ENCODE results near the gene CORIN. TPM values are rescaled to one million over a fixed set of nuclear protein-coding genes. Genes with fewer than 3 reads are reported as not detected.

Gene CORIN
- total and polyA plus RNA-seq, 12 donors = 0.10 to 1.1 (median 0.41) TPM; not detected in 2

- H3K9me3 ChIP-seq (replicated peaks in 1 of 3) = no peaks in the 10 kb centered on the region
- H3K27ac ChIP-seq = no peak overlapping the region
- DNase-seq = no peak
- no peak overlapping the region for H3K4me3 ChIP-seq
- intact Hi-C loops (cut with DNase I) = no loop called here
- TF ChIP-seq POLR2A (IDR thresholded peaks at IDR 0.05) (no peak), CTCF (IDR thresholded peaks at IDR 0.05) (no peak)
- no peaks in the 10 kb centered on the region for H3K36me3 ChIP-seq (replicated peaks in 1 of 2)
- no peaks in the 10 kb centered on the region for H3K4me1 ChIP-seq (replicated peaks in 1 of 2)
- WGBS, 4 donors = 83 to 88% (median 85%) methylated on average over 8 of the region's 8 CpGs
- no peaks in the 10 kb centered on the region for H3K27me3 ChIP-seq
Observed at GRCh38 chr4:47664051-47664826, 173.6 kb downstream of the CORIN start.

GRCh38 chr4:47662975-47663374, 174.9 kb downstream of the CORIN start:
- H3K4me1 ChIP-seq (replicated peaks in 1 of 2) = no peaks in the 10 kb centered on the region
- intact Hi-C loops (cut with DNase I) = no loop called here

GRCh38 chr4:47661741-47662140, 176.1 kb downstream of the CORIN start:
- DNase-seq = no peak
- Histone ChIP-seq H3K4me3 (no peak overlapping the region), H3K9me3 (replicated peaks in 1 of 3) (no peaks in the 10 kb centered on the region), H3K27me3 (no peaks in the 10 kb centered on the region), H3K36me3 (replicated peaks in 1 of 2) (no peaks in the 10 kb centered on the region), H3K27ac (no peak overlapping the region), H3K4me1 (replicated peaks in 1 of 2) (no peaks in the 10 kb centered on the region)
- intact Hi-C loops (cut with DNase I) = no loop called here
- TF ChIP-seq POLR2A (IDR thresholded peaks at IDR 0.05) (no peak), CTCF (IDR thresholded peaks at IDR 0.05) (no peak)
- WGBS, 4 donors = 79 to 84% (median 83%) methylated on average over 1 of the region's 1 CpG

More at GRCh38 chr4:47662975-47663374, 174.9 kb downstream of the CORIN start:
- no peaks in the 10 kb centered on the region for H3K27me3 ChIP-seq
- H3K36me3 ChIP-seq (replicated peaks in 1 of 2) = no peaks in the 10 kb centered on the region
- WGBS, 4 donors = 74 to 84% (median 80%) methylated on average over 3 of the region's 3 CpGs
- no peak overlapping the region for H3K4me3 ChIP-seq
- no peak overlapping the region for H3K27ac ChIP-seq
- TF ChIP-seq CTCF (IDR thresholded peaks at IDR 0.05) = no peak
- no peak for TF ChIP-seq POLR2A (IDR thresholded peaks at IDR 0.05)
- H3K9me3 ChIP-seq (replicated peaks in 1 of 3) = no peaks in the 10 kb centered on the region
- DNase-seq = no peak

- 88 to 100% (median 92%) methylated on average over 1 of the region's 1 CpG for WGBS, 4 donors
- no peaks in the 10 kb centered on the region for H3K4me1 ChIP-seq (replicated peaks in 1 of 2)
- no peaks in the 10 kb centered on the region for H3K27me3 ChIP-seq
- H3K27ac ChIP-seq = no peak overlapping the region
- TF ChIP-seq POLR2A (IDR thresholded peaks at IDR 0.05) = no peak
- no peak for TF ChIP-seq CTCF (IDR thresholded peaks at IDR 0.05)
- intact Hi-C loops (cut with DNase I) = no loop called here
- no peak for DNase-seq
- no peak overlapping the region for H3K4me3 ChIP-seq
- H3K9me3 ChIP-seq (replicated peaks in 1 of 3) = no peaks in the 10 kb centered on the region
- no peaks in the 10 kb centered on the region for H3K36me3 ChIP-seq (replicated peaks in 1 of 2)
Observed at GRCh38 chr4:47659342-47659741, 178.5 kb downstream of the CORIN start.
